Calu3 (cell line): ENCODE measurements around the gene RANBP3L. TPM values are rescaled to one million over a fixed set of nuclear protein-coding genes. Genes with fewer than 3 reads are reported as not detected.
A peak's percentile ranks its signal among the peaks of the same experiment; 100 is the strongest.

Experiments used
- BruUV-seq: library from RNA; stranded (reverse); fragments of 400-500 nt; replicated peaks from 2 replicates; lab custom pipeline; 2021; lab: Mats Ljungman, UMichigan
- CTCF ChIA-PET: fragments of 300-600 bp; sonication (Branson Sonifier 250); formaldehyde crosslinking; loops from one replicate; lab custom pipeline; 2022; ENCODE audit warnings: antibody characterized with exemption; lab: Charles Lee
- DNase-seq: peaks from one replicate; pipeline ENCODE4 v3.0.0; 2022
- H3K27ac Mint-ChIP-seq: one replicate; pipeline ENCODE4 v1.8.0; 2022; ENCODE audit warnings: mixed read lengths; ENCODE audit not compliant: unreplicated experiment
- H3K27me3 Mint-ChIP-seq: one replicate; pipeline ENCODE4 v1.8.0; 2022; ENCODE audit warnings: mixed read lengths; ENCODE audit not compliant: unreplicated experiment
- H3K36me3 Mint-ChIP-seq: one replicate; pipeline ENCODE4 v1.8.0; 2022; ENCODE audit warnings: mild to moderate bottlenecking, moderate library complexity, mixed read lengths; ENCODE audit not compliant: insufficient read depth, unreplicated experiment
- H3K4me1 Mint-ChIP-seq: one replicate; pipeline ENCODE4 v1.8.0; 2022; ENCODE audit warnings: mild to moderate bottlenecking, low read depth, mixed read lengths; ENCODE audit not compliant: unreplicated experiment
- H3K4me3 Mint-ChIP-seq: one replicate; pipeline ENCODE4 v1.8.0; 2022; ENCODE audit warnings: mild to moderate bottlenecking, low read depth, moderate library complexity, mixed read lengths; ENCODE audit not compliant: unreplicated experiment
- H3K9me3 Mint-ChIP-seq: one replicate; pipeline ENCODE4 v1.8.0; 2022; ENCODE audit warnings: low read depth, mixed read lengths; ENCODE audit not compliant: unreplicated experiment
- CTCF ChIP-seq: fragments of 200-600 bp; IDR thresholded peaks from one replicate; pipeline ENCODE4 v1.8.0; 2022; ENCODE audit warnings: antibody characterized with exemption; ENCODE audit not compliant: unreplicated experiment
- intact Hi-C: fragments of 100-400 bp; cut with micrococcal nuclease; formaldehyde crosslinking; loops from one replicate; pipeline ENCODE4 v1.10.0; 2022; ENCODE audit not compliant: unreplicated experiment
- total RNA-seq: library from RNA; stranded (reverse); gene quantifications from 2 replicates; pipeline ENCODE4 v1.2.3, GENCODE V29; 2022

Gene RANBP3L
- total RNA-seq, 1 experiment from 2014 or later = not detected

GRCh38 chr5:36240779-36241630 lies 60.7 kb downstream of the RANBP3L start:
- Mint-ChIP-seq H3K9me3 (no peaks in the 10 kb centered on the region), H3K4me1 (peaks cover 50% of the 10 kb centered on the region), H3K27ac (peak overlapping the region; percentile 15), H3K27me3 (no peaks in the 10 kb centered on the region), H3K4me3 (peak overlapping the region; percentile 97), H3K36me3 (peaks cover 33% of the 10 kb centered on the region)
- peak; percentile 69 for DNase-seq
- no TSS peak for BruUV-seq
- TF ChIP-seq CTCF = no peak
- CTCF ChIA-PET = interaction anchor here (0.7 to 2.0 kb wide), 9 partner anchors 13 to 455 kb away, joined by 3 to 10 read pairs (median 4); no protein-coding TSS in a partner anchor
- intact Hi-C loops = no loop called here

- intact Hi-C loops = no loop called here
- no peaks in the 10 kb centered on the region for H3K9me3 Mint-ChIP-seq
- CTCF ChIA-PET = no interaction called here
- no peak for DNase-seq
- peak overlapping the region; percentile 97 for H3K4me3 Mint-ChIP-seq
- H3K36me3 Mint-ChIP-seq = peaks cover 33% of the 10 kb centered on the region
- H3K4me1 Mint-ChIP-seq = peaks cover 50% of the 10 kb centered on the region
- no peak for TF ChIP-seq CTCF
- BruUV-seq = TSS peak; percentile 49
- peak overlapping the region; percentile 15 for H3K27ac Mint-ChIP-seq
- no peaks in the 10 kb centered on the region for H3K27me3 Mint-ChIP-seq
Observed at GRCh38 chr5:36239370-36240293, 62.1 kb downstream of the RANBP3L start.

GRCh38 chr5:36238502-36239295 lies 63.0 kb downstream of the RANBP3L start:
- H3K9me3 Mint-ChIP-seq = no peaks in the 10 kb centered on the region
- DNase-seq = no peak
- peaks cover 33% of the 10 kb centered on the region for H3K36me3 Mint-ChIP-seq
- H3K27ac Mint-ChIP-seq = no peak overlapping the region
- peaks cover 43% of the 10 kb centered on the region for H3K4me1 Mint-ChIP-seq
- no peaks in the 10 kb centered on the region for H3K27me3 Mint-ChIP-seq
- H3K4me3 Mint-ChIP-seq = no peak overlapping the region
- intact Hi-C loops = no loop called here
- no TSS peak for BruUV-seq
- CTCF ChIA-PET = no interaction called here
- TF ChIP-seq CTCF = no peak

- BruUV-seq = no TSS peak
- intact Hi-C loops = no loop called here
- TF ChIP-seq CTCF = no peak
- CTCF ChIA-PET = no interaction called here
- Mint-ChIP-seq H3K27ac (no peak overlapping the region), H3K4me3 (no peak overlapping the region), H3K36me3 (peaks cover 31% of the 10 kb centered on the region), H3K27me3 (no peaks in the 10 kb centered on the region), H3K4me1 (peaks cover 36% of the 10 kb centered on the region), H3K9me3 (no peaks in the 10 kb centered on the region)
- no peak for DNase-seq
Observed at GRCh38 chr5:36237751-36238150, 64.0 kb downstream of the RANBP3L start.
